NCI-H1930 (cell line): ENCODE data around the gene COX14.
"Not testable (repeated sequence)": the region's sequence is repeated elsewhere in the genome, so short reads cannot be mapped to it uniquely, and the experiment has no call there.

ENCODE experiments used
- DNase-seq, 2 experiments: peaks; one replicate each; lab custom pipeline; 2025; lab: John Stamatoyannopoulos, UW

COX14 gene

GRCh38 chr12:50107416-50108268 lies 4.4 kb upstream of the COX14 start:
- DNase-seq, result no peak

GRCh38 chr12:50109319-50109718 lies 2.7 kb upstream of the COX14 start:
- DNase-seq, result no peak

- DNase-seq, result no peak
Measured at GRCh38 chr12:50110127-50110761, 1.8 kb upstream of the COX14 start.

- DNase-seq, result no peak
Measured at GRCh38 chr12:50110762-50111351, 1.2 kb upstream of the COX14 start.

GRCh38 chr12:50111395-50111692 lies 692 bp upstream of the COX14 start:
- no peak for DNase-seq

GRCh38 chr12:50112456-50113218 lies 601 bp downstream of the COX14 start:
- DNase-seq, result no peak

GRCh38 chr12:50117057-50117622 lies 5.1 kb downstream of the COX14 start:
- no peak for DNase-seq

- DNase-seq, result no peak
Measured at GRCh38 chr12:50119387-50119786, 7.4 kb downstream of the COX14 start.

GRCh38 chr12:50120521-50120920 lies 8.5 kb downstream of the COX14 start:
- no peak for DNase-seq

- no peak for DNase-seq
Measured at GRCh38 chr12:50120953-50121352, 8.9 kb downstream of the COX14 start.

- no peak for DNase-seq
Measured at GRCh38 chr12:50121641-50122040, 9.6 kb downstream of the COX14 start.

- no peak for DNase-seq
Measured at GRCh38 chr12:50123203-50123602, 11.2 kb downstream of the COX14 start.

GRCh38 chr12:50127546-50127945 lies 15.5 kb downstream of the COX14 start:
- no peak for DNase-seq

- DNase-seq, result no peak
Measured at GRCh38 chr12:50129290-50129689, 17.3 kb downstream of the COX14 start.

- peak in 1 of 2 experiments; percentile 41 for DNase-seq
Measured at GRCh38 chr12:50132505-50133135, 20.6 kb downstream of the COX14 start.

GRCh38 chr12:50142993-50143392 lies 31.0 kb downstream of the COX14 start:
- no peak for DNase-seq

GRCh38 chr12:50145439-50145838 lies 33.4 kb downstream of the COX14 start:
- no peak for DNase-seq

- no peak for DNase-seq
Measured at GRCh38 chr12:50147281-50147680, 35.2 kb downstream of the COX14 start.

GRCh38 chr12:50148011-50148410 lies 36.0 kb downstream of the COX14 start:
- DNase-seq, result not testable (repeated sequence)

GRCh38 chr12:50149311-50149710 lies 37.3 kb downstream of the COX14 start:
- no peak for DNase-seq

GRCh38 chr12:50151047-50151687 lies 39.1 kb downstream of the COX14 start:
- no peak for DNase-seq
